Mammary epithelial cell (primary cell): ENCODE data around the gene SLC7A1.

Experiments used
- EZH2 ChIP-seq: IDR thresholded peaks from 2 replicates; pipeline ENCODE4 v1.6.1; 2012; ENCODE audit warnings: low read length, inconsistent platforms, borderline replicate concordance
- TF ChIP-seq, protein P1 (sequence below), 2 donors: IDR thresholded peaks in 1 of 2; conservative IDR thresholded peaks in 1 of 2; 2 replicates each; pipeline ENCODE4 v1.5.1; 2011 to 2012; ENCODE audit warnings: inconsistent platforms in 2 of 2, low read length in 2 of 2, mild to moderate bottlenecking in 2 of 2, control low read depth in 1 of 2, low read depth in 1 of 2; ENCODE audit not compliant: insufficient read depth in 1 of 2; ENCODE audit errors: extremely low read depth in 1 of 2

GRCh38 chr13:29535663-29536655, 59.5 kb downstream of the SLC7A1 start:
- TF ChIP-seq, protein P1, sequence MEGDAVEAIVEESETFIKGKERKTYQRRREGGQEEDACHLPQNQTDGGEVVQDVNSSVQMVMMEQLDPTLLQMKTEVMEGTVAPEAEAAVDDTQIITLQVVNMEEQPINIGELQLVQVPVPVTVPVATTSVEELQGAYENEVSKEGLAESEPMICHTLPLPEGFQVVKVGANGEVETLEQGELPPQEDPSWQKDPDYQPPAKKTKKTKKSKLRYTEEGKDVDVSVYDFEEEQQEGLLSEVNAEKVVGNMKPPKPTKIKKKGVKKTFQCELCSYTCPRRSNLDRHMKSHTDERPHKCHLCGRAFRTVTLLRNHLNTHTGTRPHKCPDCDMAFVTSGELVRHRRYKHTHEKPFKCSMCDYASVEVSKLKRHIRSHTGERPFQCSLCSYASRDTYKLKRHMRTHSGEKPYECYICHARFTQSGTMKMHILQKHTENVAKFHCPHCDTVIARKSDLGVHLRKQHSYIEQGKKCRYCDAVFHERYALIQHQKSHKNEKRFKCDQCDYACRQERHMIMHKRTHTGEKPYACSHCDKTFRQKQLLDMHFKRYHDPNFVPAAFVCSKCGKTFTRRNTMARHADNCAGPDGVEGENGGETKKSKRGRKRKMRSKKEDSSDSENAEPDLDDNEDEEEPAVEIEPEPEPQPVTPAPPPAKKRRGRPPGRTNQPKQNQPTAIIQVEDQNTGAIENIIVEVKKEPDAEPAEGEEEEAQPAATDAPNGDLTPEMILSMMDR (conservative IDR thresholded peaks at IDR 0.05 in 1 of 2, IDR thresholded peaks at IDR 0.05 in 1 of 2; ENCODE audit: extremely low read depth in 1 of 2, insufficient read depth in 1 of 2, low read depth in 1 of 2, low read length in 2 of 2): no peak
- TF ChIP-seq EZH2: no peak
